Karpas-422 (cell line): ENCODE measurements around the gene TARBP2. TPM values are rescaled to one million over a fixed set of nuclear protein-coding genes. Genes with fewer than 3 reads are reported as not detected.

Source experiments
- DNase-seq: peaks from one replicate; pipeline ENCODE4 v3.0.0-alpha.2; 2015
- H2AFZ ChIP-seq: fragments of 200-600 bp; sonication (generic); 2 replicates; pipeline ENCODE4 v1.6.1; 2014; ENCODE audit warnings: antibody characterized with exemption, low read length, mixed read lengths
- H3K27ac ChIP-seq: fragments of 200-600 bp; sonication (generic); 2 replicates; pipeline ENCODE4 v1.5.1; 2014; ENCODE audit warnings: mild to moderate bottlenecking, low read length, moderate library complexity
- H3K27me3 ChIP-seq: fragments of 200-600 bp; sonication (generic); 2 replicates; pipeline ENCODE4 v1.6.1; 2014; ENCODE audit warnings: low read length, mixed read lengths
- H3K36me3 ChIP-seq: fragments of 200-600 bp; sonication (generic); 2 replicates; pipeline ENCODE4 v1.6.1; 2014; ENCODE audit warnings: low read length, mixed read lengths; ENCODE audit not compliant: insufficient read depth
- H3K4me1 ChIP-seq: fragments of 200-600 bp; sonication (generic); 2 replicates; pipeline ENCODE4 v1.6.1; 2014; ENCODE audit warnings: mild to moderate bottlenecking, low read length, mixed read lengths
- H3K4me2 ChIP-seq: fragments of 200-600 bp; sonication (generic); 2 replicates; pipeline ENCODE4 v1.6.1; 2014; ENCODE audit warnings: low read length, low read depth, mild to moderate bottlenecking; ENCODE audit not compliant: poor library complexity, severe bottlenecking
- H3K4me3 ChIP-seq: fragments of 200-600 bp; sonication (generic); 2 replicates; pipeline ENCODE4 v1.5.1; 2014; ENCODE audit warnings: mild to moderate bottlenecking, antibody characterized with exemption, low read length, mixed read lengths
- H3K79me2 ChIP-seq: fragments of 200-600 bp; sonication (generic); 2 replicates; pipeline ENCODE4 v1.6.1; 2014; ENCODE audit warnings: mild to moderate bottlenecking, low read length, mixed read lengths
- H3K9ac ChIP-seq: fragments of 200-600 bp; sonication (generic); 2 replicates; pipeline ENCODE4 v1.6.0; 2014; ENCODE audit warnings: low read length
- H3K9me2 ChIP-seq: fragments of 200-600 bp; sonication (generic), shearing (Covaris generic); replicated peaks from 2 replicates; pipeline ENCODE4 v1.6.0; 2014; ENCODE audit warnings: mild to moderate bottlenecking, low read length, moderate library complexity; ENCODE audit not compliant: insufficient read depth
- H3K9me3 ChIP-seq: fragments of 300-700, 200-600 bp; sonication (generic); 2 replicates; pipeline ENCODE4 v1.6.1; 2014; ENCODE audit warnings: low read length, mixed read lengths
- H4K20me1 ChIP-seq: fragments of 200-600 bp; sonication (generic); 2 replicates; pipeline ENCODE4 v1.6.1; 2014; ENCODE audit warnings: mild to moderate bottlenecking, antibody characterized with exemption, low read length, low read depth; ENCODE audit not compliant: insufficient read depth
- total RNA-seq: library from RNA; depleted of rRNA; stranded (reverse); fragments of >200 nt; shearing (Covaris generic); gene quantifications from 2 replicates; pipeline ENCODE4 v1.2.3, GENCODE V29; 2014; ENCODE audit warnings: low replicate concordance

Gene TARBP2
- total RNA-seq, 1 experiment from 2014 or later = 37.0 TPM

DNA sequence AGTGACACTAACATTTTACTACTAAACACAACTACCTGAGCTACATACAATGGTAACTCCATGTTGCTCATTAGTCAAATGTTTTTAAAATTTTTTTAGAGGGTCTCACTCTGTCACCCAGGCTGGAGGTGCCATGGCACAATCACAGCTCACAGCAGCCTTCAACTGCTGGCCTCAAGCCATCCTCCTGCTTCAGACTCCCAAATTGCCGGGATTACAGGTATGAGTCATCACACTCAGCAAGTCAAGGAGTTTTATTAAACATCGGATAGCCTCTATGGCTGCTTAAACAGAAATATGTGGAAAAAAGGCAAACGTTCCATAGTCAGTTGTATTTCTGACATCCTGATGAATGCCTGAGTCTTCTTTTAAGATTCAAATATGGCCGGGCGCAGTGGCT, 17.3 kb downstream of the TARBP2 start:
- Histone ChIP-seq H3K4me3 (no peak overlapping the region), H2AFZ (no peak overlapping the region)
- DNase-seq = no peak

DNA sequence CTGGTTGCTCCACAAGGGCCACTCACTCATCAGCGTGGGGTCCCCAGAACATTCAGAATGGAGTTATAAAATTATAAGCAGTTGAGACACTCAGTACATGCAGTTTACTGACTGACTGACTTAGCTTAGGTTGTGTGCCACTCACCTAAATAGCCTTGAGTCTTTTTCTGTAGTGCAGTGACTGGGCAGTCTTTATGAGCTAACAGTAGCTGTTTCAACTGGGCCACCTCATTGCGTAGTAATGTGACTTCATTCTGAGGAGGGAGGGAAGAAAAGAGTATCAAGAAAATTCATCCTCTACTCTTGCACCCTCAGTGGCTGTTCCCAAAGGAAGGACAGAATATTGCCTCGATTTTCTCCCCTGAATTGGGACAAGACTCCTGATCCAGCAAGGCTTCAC, 22.0 kb downstream of the TARBP2 start:
- no peaks in the 10 kb centered on the region for H4K20me1 ChIP-seq
- H3K27me3 ChIP-seq = no peaks in the 10 kb centered on the region
- no peak overlapping the region for H3K4me3 ChIP-seq
- no peak overlapping the region for H3K4me2 ChIP-seq
- H3K9ac ChIP-seq = no peak overlapping the region
- H3K9me3 ChIP-seq = no peaks in the 10 kb centered on the region
- no peak overlapping the region for H2AFZ ChIP-seq
- H3K9me2 ChIP-seq = no peaks in the 10 kb centered on the region
- H3K36me3 ChIP-seq = peaks cover 33% of the 10 kb centered on the region; the same call in 1 of the 2 replicates
- 0 out of 2 replicates have a peak, but pooled peaks cover 2% of the 10 kb centered on the region for H3K79me2 ChIP-seq
- H3K27ac ChIP-seq = no peak overlapping the region
- no peak for DNase-seq
- no peaks in the 10 kb centered on the region for H3K4me1 ChIP-seq

More for the DNA sequence above, 17.3 kb downstream of the TARBP2 start:
- Histone ChIP-seq H3K27me3 (no peaks in the 10 kb centered on the region), H3K79me2 (no peaks in the 10 kb centered on the region), H3K36me3 (peaks cover 35% of the 10 kb centered on the region), H3K4me1 (no peaks in the 10 kb centered on the region), H4K20me1 (no peaks in the 10 kb centered on the region), H3K9me2 (no peaks in the 10 kb centered on the region), H3K9me3 (no peaks in the 10 kb centered on the region), H3K4me2 (no peak overlapping the region), H3K9ac (no peak overlapping the region), H3K27ac (no peak overlapping the region)

DNA sequence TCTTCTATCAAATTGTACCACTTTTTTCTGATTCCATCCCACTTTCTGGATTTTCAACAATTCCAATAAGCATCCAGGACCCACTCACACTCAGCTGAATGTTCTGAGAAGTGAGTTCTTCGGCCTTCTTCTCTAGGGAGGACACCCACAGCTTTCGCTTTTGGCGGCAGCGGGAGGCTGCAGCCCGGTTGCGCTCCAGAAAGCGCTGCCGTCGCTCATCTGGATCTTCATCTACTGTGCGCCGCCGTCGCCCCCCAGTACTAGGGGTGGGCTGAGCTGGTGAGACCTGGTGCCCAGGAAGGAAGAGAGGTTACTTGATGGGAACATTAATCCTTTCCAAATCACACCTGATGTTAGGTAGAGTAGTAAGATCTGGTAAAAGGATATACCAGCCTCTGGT, 23.4 kb downstream of the TARBP2 start:
- DNase-seq = no peak
- H3K4me2 ChIP-seq = no peak overlapping the region
- H3K4me3 ChIP-seq = no peak overlapping the region
- no peaks in the 10 kb centered on the region for H3K9me3 ChIP-seq
- no peak overlapping the region for H2AFZ ChIP-seq
- H3K27me3 ChIP-seq = no peaks in the 10 kb centered on the region
- H3K9ac ChIP-seq = no peak overlapping the region
- H3K36me3 ChIP-seq = peaks cover 33% of the 10 kb centered on the region; the same call in 1 of the 2 replicates
- no peak overlapping the region for H3K27ac ChIP-seq
- H3K9me2 ChIP-seq = no peaks in the 10 kb centered on the region
- H3K79me2 ChIP-seq = 0 out of 2 replicates have a peak, but pooled peaks cover 2% of the 10 kb centered on the region
- H4K20me1 ChIP-seq = no peaks in the 10 kb centered on the region
- H3K4me1 ChIP-seq = no peaks in the 10 kb centered on the region

DNA sequence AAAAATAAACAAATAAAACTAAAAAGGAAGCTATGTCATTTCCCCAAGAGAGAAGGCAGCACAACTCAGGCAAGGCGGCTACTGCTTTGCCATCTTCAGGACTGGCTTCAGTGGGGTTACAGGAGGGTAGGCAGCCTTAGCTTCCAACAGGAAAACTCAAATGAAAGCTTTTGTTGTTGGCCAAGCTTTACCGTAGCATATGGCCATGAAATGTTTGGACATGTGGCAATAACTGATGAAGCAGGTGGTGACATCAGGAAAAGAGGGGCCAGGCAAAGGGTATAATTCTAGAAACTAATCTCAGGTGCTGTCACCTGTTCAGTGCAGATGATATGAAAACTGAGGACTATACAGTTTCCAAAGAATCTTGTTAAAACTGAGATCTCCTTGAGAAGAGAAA, 29.0 kb downstream of the TARBP2 start:
- Histone ChIP-seq H3K4me2 (no peak overlapping the region), H3K4me1 (no peaks in the 10 kb centered on the region), H3K36me3 (peaks cover 35% of the 10 kb centered on the region), H2AFZ (no peak overlapping the region), H3K4me3 (no peak overlapping the region), H4K20me1 (no peaks in the 10 kb centered on the region), H3K9me2 (no peaks in the 10 kb centered on the region), H3K9me3 (no peaks in the 10 kb centered on the region), H3K27ac (no peak overlapping the region), H3K27me3 (no peaks in the 10 kb centered on the region), H3K9ac (no peak overlapping the region), H3K79me2 (no peaks in the 10 kb centered on the region)
- no peak for DNase-seq

DNA sequence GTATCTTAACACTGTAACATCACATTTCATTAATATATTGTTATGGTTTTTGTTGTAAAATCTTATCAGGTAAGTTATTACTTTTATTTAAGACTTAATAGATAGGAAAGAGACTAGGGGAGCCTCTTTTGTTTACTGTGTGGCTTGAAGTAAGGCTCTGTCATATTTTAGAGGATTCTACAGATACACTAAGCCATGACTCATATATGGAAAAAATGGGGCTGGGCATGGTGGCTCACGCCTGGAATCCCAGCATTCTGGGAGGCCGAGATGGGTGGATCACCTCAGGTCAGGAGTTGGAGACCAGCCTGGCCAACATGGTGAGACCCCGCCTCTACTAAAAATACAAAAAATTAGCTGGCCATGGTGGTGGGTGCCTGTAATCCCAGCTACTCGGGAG, 29.8 kb downstream of the TARBP2 start:
- Histone ChIP-seq H2AFZ (no peak overlapping the region), H3K27me3 (no peaks in the 10 kb centered on the region), H3K27ac (no peak overlapping the region), H3K4me3 (no peak overlapping the region), H3K9ac (no peak overlapping the region), H3K9me2 (no peaks in the 10 kb centered on the region), H3K79me2 (no peaks in the 10 kb centered on the region), H3K4me1 (no peaks in the 10 kb centered on the region), H4K20me1 (no peaks in the 10 kb centered on the region), H3K36me3 (peaks cover 36% of the 10 kb centered on the region), H3K9me3 (no peaks in the 10 kb centered on the region), H3K4me2 (no peak overlapping the region)
- DNase-seq = no peak

DNA sequence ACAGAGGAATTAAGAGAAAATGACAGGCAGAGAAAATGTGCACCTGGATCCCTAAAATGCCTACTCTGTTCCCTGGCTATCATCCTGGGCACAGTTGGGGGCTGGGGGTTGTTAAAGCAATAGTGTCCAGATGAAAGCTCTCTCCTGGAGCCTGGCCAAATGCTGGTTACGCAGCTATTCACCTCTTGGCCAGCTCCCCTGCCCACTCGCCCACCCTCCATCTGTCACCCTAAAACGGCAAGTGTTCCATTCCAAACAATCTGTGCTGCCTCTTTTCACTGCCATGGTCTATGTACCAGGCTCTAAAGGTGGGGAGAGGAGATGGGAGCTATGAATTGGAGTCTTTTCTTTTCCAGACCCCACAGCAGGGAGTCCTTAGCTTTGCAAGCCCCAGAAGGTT, 30.9 kb downstream of the TARBP2 start:
- Histone ChIP-seq H2AFZ (no peak overlapping the region), H3K4me1 (no peaks in the 10 kb centered on the region), H3K79me2 (no peaks in the 10 kb centered on the region), H3K9ac (no peak overlapping the region), H3K9me2 (no peaks in the 10 kb centered on the region), H3K4me3 (no peak overlapping the region), H3K27me3 (no peaks in the 10 kb centered on the region), H3K36me3 (peaks cover 36% of the 10 kb centered on the region), H4K20me1 (no peaks in the 10 kb centered on the region), H3K27ac (no peak overlapping the region), H3K4me2 (no peak overlapping the region), H3K9me3 (no peaks in the 10 kb centered on the region)
- no peak for DNase-seq

DNA sequence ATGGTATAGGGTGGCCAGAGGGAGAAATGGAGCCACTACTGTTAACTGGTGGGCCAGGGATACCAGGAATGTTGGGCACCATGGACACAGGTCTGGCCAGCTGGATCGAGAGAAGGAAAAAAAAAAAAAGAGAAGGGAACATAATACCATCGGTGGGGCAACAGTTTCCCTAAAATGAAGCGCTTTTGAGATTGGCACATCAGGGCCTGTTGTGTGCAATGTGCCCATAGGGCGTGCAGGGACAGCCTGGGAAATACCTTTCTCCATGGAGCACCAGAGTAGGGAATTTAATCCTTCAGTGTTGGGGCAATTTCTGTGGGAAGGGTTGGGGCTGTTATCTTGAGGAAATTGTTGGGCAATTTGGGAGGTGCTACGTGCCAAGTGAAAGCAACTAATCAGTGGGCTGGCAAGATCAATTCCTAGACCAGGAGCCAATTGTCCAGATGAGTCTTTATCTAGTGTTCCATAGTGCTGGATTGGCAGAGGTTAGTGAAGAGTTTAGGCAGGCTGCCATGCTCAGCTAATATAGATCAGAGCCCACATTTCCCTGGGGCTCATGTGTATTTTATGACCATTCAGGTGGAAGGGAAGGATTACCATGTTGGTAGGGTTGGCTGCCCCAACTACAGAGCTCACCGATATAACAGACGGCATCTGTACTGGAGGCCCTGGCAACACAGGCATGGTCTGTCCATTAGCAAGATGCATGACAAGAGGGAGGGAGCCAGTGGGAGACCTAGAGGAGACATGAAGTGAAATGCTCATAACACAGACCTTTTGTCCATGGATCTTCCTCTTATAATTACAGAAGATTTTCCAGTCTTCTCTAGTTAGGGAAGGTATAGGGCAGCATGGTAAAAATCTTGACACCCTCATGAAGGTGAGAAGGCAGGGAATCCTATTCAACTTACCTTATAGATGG, 31.7 kb downstream of the TARBP2 start:
- Histone ChIP-seq H3K9me2 (no peaks in the 10 kb centered on the region), H3K27me3 (no peaks in the 10 kb centered on the region), H3K9me3 (no peaks in the 10 kb centered on the region), H3K36me3 (peaks cover 40% of the 10 kb centered on the region), H3K4me3 (no peak overlapping the region), H4K20me1 (no peaks in the 10 kb centered on the region), H3K79me2 (no peaks in the 10 kb centered on the region), H3K27ac (no peak overlapping the region), H3K9ac (no peak overlapping the region), H2AFZ (no peak overlapping the region), H3K4me1 (no peaks in the 10 kb centered on the region), H3K4me2 (no peak overlapping the region)
- no peak for DNase-seq

DNA sequence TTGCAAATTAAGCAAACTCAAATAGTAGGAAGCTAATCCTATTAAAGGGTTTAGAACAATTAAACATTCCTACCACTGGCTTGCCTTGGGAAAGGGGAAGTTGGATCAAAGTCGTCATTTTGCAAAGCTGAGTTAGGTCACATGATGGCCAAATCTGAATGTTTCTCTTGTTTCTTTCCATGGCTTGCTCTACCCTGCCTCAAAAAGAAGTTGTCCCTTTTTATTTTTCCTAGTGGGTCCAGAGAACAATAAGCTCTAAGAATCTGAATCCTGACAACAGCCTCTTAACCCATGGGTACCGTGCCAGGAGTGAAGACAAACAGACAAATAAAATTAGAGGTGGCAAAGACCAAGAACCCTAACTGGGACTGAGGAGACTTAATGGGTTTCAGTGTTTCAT, 32.4 kb downstream of the TARBP2 start:
- no peaks in the 10 kb centered on the region for H3K9me3 ChIP-seq
- no peaks in the 10 kb centered on the region for H4K20me1 ChIP-seq
- peaks cover 46% of the 10 kb centered on the region for H3K36me3 ChIP-seq
- H2AFZ ChIP-seq = no peak overlapping the region
- H3K9me2 ChIP-seq = no peaks in the 10 kb centered on the region
- no peak overlapping the region for H3K9ac ChIP-seq
- DNase-seq = no peak
- no peak overlapping the region for H3K4me2 ChIP-seq
- H3K79me2 ChIP-seq = no peaks in the 10 kb centered on the region
- H3K27ac ChIP-seq = no peak overlapping the region
- no peaks in the 10 kb centered on the region for H3K27me3 ChIP-seq
- H3K4me3 ChIP-seq = no peak overlapping the region
- no peaks in the 10 kb centered on the region for H3K4me1 ChIP-seq
